ENCODE measurements around the gene STK33.
"Not testable (repeated sequence)": the region's sequence is repeated elsewhere in the genome, so short reads cannot be mapped to it uniquely, and the experiment has no call there.

The STK33 gene

DNA sequence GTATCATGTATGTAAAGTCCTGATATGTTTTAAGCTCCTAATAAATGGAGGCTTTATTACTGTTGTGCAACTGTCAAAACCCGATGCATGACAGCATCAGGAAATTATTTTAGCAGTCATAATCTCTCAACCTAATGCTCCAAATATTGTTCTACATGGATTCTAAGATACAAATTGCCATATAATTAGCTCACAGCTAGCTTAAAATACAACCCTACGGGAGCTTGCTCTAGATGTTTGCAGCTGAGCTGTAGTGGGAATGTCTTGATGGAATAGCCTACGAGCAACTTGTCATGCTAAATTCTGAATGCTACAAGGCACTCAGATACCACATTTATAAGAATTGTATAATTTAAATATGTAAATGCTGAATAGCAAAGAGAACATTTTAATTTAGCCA is 109.8 kb downstream of the STK33 start:
- TF ChIP-seq, protein P1, sequence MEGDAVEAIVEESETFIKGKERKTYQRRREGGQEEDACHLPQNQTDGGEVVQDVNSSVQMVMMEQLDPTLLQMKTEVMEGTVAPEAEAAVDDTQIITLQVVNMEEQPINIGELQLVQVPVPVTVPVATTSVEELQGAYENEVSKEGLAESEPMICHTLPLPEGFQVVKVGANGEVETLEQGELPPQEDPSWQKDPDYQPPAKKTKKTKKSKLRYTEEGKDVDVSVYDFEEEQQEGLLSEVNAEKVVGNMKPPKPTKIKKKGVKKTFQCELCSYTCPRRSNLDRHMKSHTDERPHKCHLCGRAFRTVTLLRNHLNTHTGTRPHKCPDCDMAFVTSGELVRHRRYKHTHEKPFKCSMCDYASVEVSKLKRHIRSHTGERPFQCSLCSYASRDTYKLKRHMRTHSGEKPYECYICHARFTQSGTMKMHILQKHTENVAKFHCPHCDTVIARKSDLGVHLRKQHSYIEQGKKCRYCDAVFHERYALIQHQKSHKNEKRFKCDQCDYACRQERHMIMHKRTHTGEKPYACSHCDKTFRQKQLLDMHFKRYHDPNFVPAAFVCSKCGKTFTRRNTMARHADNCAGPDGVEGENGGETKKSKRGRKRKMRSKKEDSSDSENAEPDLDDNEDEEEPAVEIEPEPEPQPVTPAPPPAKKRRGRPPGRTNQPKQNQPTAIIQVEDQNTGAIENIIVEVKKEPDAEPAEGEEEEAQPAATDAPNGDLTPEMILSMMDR (IDR thresholded peaks at IDR 0.05; ENCODE audit: borderline replicate concordance, insufficient read depth, low read depth, low read length) = no peak
- H3K4me3 ChIP-seq (ENCODE audit: low read depth, low read length) = no peak overlapping the region

DNA sequence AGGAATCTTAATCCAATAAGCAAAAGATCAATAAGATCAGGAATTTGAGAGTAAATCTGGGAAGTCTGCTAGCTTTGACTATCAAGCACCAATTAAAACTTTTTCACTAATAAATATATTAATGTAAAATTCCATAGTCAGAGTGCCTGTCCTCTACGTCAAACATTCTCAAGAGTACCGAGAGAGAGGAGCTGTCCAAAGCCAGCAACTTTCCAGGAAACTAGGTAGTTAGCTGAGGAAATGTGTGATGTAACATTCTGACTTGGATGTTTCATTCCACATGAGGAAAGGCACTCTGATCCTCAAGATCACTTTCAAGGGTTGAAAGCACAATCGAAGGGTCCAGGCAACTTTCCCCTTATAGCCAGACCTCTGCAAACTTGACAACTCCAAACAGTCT is 113.2 kb downstream of the STK33 start:
- TF ChIP-seq, protein P1 (IDR thresholded peaks at IDR 0.05; ENCODE audit: borderline replicate concordance, insufficient read depth, low read depth, low read length) = no peak
- no peak overlapping the region for H3K4me3 ChIP-seq (ENCODE audit: low read depth, low read length)

DNA sequence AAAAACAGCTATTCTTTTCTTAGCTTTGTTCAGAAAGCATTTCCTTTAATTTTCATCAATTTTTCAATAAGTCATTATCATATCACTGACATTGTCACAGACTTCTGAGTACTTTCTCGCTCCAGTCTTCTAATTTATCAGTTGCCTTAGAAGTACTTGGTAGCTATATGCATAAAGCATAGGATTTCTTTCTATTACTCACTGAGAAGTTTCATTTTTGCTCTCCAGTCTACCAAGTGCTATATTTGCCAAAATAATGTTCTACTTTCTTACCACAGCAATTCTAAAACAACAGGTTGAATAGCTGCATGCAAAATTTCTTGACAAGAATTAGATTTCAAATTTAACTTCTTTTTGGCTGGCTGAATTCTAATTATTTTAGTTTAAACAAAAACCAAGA is 116.3 kb downstream of the STK33 start:
- TF ChIP-seq, protein P1 (IDR thresholded peaks at IDR 0.05; ENCODE audit: borderline replicate concordance, insufficient read depth, low read depth, low read length) = no peak
- no peak overlapping the region for H3K4me3 ChIP-seq (ENCODE audit: low read depth, low read length)

DNA sequence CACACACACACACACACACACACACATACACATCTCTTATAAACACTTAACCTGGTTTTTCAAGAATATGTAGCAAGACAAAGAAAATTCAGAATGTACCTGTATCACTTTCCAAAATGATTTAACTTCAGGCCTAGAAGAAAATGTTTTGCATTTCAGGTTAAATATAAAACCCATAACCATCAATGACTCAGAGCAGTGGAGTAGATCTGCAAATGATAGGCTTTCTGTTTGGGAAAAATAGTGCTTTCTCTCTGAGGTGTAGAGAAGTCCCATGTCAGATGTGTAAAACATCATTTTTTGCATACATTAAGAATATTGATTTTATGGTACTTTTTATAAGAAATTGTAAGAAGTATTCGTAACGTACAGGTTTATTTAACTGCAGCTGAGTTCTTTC is 116.9 kb downstream of the STK33 start:
- no peak overlapping the region for H3K4me3 ChIP-seq (ENCODE audit: low read depth, low read length)
- TF ChIP-seq, protein P1 (IDR thresholded peaks at IDR 0.05; ENCODE audit: borderline replicate concordance, insufficient read depth, low read depth, low read length) = no peak

DNA sequence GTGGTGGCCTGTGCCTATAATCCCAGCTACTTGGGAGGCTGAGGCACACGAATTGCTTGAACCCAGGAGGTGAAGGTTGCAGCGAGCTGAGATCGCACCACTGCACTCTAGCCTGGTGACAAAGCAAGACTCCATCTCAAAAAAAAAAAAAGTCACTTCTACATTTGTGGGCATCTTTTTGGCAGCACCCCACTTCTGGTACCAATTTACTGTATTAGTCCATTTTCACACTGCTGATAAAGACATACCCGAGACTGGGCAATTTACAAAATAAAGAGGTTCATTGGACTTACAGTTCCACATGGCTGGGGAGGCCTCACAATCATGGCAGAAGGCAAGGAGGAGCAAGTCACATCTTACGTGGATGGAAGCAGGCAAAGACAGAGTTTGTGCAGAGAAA is 126.2 kb downstream of the STK33 start:
- H3K4me3 ChIP-seq (ENCODE audit: low read depth, low read length) = not testable (repeated sequence)

DNA sequence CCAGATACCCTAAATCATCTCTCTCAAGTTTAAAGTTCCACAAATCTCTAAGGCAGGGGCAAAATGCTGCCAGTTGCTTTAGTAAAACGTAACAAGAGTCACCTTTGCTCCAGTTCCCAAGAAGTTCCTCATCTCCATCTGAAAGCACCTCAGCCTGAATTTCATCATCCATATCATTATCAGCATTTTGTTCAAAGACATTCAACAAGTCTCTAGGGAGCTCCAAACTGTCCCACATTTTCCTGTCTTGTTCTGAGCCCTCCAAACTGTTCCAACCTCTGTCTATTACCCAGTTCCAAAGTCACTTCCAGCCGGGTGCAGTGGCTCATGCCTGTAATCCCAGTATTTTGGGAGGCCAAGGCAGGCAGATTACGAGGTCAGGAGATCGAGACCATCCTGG is 126.7 kb downstream of the STK33 start:
- H3K4me3 ChIP-seq (ENCODE audit: low read depth, low read length) = not testable (repeated sequence)

DNA sequence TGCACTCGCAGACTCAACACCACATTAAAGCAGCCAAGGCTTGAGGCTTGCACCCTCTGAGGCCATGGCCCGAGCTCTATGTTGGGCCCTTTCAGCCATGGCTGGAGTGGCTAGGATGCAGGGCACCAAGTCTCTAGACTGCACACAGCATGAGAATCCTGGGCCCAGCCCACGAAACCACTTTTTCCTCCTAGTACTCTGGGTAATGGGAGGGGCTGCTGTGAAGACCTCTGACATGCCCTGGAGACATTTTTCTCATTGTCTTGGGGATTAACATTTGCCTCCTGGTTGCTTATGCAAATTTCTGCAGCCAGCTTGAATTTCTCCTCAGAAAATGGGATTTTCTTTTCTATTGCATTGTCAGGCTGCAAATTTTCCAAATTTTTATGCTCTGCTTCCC is 127.1 kb downstream of the STK33 start:
- not testable (repeated sequence) for H3K4me3 ChIP-seq (ENCODE audit: low read depth, low read length)

DNA sequence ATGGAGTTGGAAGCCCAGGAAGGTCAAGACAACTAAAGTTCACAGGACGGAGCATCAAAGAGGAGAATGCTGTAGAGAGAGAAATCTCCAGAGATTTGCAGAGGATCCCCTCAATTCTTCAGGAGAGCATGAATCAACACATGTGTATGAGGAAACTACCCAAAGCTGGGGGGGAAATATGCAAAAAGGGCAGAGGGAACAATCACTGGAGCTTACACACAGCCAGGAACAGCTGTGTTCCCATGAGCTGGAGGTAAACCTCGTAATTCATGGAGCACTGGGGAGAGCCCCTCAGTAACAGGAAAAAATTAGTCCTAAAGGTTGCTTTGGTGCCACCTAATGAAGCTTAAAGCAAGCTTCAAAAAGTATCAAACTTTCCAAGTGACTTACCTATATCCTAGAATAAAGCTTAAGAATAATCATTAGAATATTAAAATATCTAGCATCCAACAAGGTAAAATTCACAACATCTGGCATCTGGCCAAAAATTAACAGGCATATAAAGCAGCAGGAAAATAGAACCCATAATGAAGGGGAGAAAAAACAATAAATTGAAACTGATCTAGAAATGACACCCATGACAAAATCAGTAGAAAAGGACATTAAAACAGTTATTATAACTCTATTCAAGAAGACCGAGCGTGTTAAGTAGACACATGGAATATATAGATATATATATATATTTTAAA is 134.2 kb downstream of the STK33 start:
- TF ChIP-seq, protein P1 (IDR thresholded peaks at IDR 0.05; ENCODE audit: borderline replicate concordance, insufficient read depth, low read depth, low read length) = no peak
- H3K4me3 ChIP-seq (ENCODE audit: low read depth, low read length) = no peak overlapping the region

DNA sequence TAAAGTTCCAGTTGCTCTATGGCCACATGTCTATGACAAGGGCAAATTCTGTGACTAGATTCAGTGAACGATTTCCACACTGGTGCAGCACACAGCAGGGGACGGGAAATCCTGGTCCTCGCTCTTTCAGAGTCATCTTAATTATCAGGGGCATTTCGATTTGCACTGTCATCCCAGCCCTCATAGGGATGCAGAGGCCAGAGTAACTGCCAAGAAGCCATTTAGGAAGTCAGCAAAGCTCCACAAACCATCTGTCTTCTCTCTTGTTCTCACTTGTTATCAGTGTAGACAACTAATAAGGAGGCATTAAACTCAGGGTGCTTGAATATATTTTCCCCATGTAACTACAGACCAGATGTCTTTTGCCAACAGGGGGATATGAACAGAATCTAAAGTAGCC is 151.7 kb downstream of the STK33 start:
- no peak overlapping the region for H3K4me3 ChIP-seq (ENCODE audit: low read depth, low read length)
- TF ChIP-seq, protein P1 (IDR thresholded peaks at IDR 0.05; ENCODE audit: borderline replicate concordance, insufficient read depth, low read depth, low read length) = no peak

Data from GM12875 (cell line).